ENCODE measurements around the gene GYS1.

DNA sequence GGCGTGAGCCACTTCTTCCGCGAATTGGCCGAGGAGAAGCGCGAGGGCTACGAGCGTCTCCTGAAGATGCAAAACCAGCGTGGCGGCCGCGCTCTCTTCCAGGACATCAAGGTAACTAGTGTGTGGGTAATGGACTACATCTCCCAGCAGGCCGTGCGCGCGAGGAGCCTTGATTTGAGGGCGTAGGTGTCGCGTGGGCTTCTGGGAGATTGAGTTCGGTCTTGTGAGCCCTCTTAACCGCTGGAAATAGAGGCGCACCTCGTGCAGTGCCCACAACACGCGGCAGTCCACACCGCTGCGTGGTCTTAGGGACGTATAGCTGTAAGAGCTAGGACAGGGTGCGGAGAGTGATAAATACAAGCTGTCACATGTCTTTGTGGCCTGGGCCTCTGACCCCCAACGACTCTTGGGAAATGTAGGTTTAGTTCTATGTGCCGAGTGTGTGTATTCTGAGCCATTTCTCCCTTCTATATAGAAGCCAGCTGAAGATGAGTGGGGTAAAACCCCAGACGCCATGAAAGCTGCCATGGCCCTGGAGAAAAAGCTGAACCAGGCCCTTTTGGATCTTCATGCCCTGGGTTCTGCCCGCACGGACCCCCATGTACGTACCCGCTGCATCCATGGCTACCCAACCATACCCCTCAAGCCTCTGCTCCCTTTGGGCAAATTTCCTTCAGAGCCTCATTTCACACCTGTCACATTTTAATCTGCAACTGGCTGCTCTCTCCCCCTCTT, 27.1 kb downstream of the GYS1 start:
- TF ChIP-seq, protein P1, sequence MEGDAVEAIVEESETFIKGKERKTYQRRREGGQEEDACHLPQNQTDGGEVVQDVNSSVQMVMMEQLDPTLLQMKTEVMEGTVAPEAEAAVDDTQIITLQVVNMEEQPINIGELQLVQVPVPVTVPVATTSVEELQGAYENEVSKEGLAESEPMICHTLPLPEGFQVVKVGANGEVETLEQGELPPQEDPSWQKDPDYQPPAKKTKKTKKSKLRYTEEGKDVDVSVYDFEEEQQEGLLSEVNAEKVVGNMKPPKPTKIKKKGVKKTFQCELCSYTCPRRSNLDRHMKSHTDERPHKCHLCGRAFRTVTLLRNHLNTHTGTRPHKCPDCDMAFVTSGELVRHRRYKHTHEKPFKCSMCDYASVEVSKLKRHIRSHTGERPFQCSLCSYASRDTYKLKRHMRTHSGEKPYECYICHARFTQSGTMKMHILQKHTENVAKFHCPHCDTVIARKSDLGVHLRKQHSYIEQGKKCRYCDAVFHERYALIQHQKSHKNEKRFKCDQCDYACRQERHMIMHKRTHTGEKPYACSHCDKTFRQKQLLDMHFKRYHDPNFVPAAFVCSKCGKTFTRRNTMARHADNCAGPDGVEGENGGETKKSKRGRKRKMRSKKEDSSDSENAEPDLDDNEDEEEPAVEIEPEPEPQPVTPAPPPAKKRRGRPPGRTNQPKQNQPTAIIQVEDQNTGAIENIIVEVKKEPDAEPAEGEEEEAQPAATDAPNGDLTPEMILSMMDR (tag by site-specific recombination; IDR thresholded peaks at IDR 0.05), result no peak
- TF ChIP-seq ZNF266 (tag by site-specific recombination; IDR thresholded peaks at IDR 0.05; ENCODE audit: low read depth), result no peak
- TF ChIP-seq, protein P2, sequence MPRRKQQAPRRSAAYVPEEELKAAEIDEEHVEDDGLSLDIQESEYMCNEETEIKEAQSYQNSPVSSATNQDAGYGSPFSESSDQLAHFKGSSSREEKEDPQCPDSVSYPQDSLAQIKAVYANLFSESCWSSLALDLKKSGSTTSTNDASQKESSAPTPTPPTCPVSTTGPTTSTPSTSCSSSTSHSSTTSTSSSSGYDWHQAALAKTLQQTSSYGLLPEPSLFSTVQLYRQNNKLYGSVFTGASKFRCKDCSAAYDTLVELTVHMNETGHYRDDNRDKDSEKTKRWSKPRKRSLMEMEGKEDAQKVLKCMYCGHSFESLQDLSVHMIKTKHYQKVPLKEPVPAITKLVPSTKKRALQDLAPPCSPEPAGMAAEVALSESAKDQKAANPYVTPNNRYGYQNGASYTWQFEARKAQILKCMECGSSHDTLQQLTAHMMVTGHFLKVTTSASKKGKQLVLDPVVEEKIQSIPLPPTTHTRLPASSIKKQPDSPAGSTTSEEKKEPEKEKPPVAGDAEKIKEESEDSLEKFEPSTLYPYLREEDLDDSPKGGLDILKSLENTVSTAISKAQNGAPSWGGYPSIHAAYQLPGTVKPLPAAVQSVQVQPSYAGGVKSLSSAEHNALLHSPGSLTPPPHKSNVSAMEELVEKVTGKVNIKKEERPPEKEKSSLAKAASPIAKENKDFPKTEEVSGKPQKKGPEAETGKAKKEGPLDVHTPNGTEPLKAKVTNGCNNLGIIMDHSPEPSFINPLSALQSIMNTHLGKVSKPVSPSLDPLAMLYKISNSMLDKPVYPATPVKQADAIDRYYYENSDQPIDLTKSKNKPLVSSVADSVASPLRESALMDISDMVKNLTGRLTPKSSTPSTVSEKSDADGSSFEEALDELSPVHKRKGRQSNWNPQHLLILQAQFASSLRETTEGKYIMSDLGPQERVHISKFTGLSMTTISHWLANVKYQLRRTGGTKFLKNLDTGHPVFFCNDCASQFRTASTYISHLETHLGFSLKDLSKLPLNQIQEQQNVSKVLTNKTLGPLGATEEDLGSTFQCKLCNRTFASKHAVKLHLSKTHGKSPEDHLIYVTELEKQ (tag by site-specific recombination; IDR thresholded peaks at IDR 0.05; ENCODE audit: borderline replicate concordance), result no peak
- no peak for TF ChIP-seq ZNF785 (tag by site-specific recombination; IDR thresholded peaks at IDR 0.05)
- TF ChIP-seq PRDM1 (tag by site-specific recombination; IDR thresholded peaks at IDR 0.05), result no peak
- TF ChIP-seq ZNF140 (tag by site-specific recombination; IDR thresholded peaks at IDR 0.05), result no peak
- no peak for TF ChIP-seq ZNF830 (tag by site-specific recombination; IDR thresholded peaks at IDR 0.05; ENCODE audit: low read depth)
- no peak for TF ChIP-seq ZNF16 (tag by site-specific recombination; IDR thresholded peaks at IDR 0.05; ENCODE audit: low read depth)
- TF ChIP-seq, protein P3, sequence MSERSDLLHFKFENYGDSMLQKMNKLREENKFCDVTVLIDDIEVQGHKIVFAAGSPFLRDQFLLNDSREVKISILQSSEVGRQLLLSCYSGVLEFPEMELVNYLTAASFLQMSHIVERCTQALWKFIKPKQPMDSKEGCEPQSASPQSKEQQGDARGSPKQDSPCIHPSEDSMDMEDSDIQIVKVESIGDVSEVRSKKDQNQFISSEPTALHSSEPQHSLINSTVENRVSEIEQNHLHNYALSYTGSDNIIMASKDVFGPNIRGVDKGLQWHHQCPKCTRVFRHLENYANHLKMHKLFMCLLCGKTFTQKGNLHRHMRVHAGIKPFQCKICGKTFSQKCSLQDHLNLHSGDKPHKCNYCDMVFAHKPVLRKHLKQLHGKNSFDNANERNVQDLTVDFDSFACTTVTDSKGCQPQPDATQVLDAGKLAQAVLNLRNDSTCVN (tag by site-specific recombination; optimal IDR thresholded peaks at IDR 0.05), result no peak

All from HEK293 (cell line).